T-helper 17 cell (primary cell): ENCODE measurements around the gene PTPMT1. TPM values are rescaled to one million over a fixed set of nuclear protein-coding genes. Genes with fewer than 3 reads are reported as not detected.
"Not testable (repeated sequence)": the region's sequence is repeated elsewhere in the genome, so short reads cannot be mapped to it uniquely, and the experiment has no call there.

Experiments used
- ATAC-seq: fragments of 150-1000 bp; cut with Tn5 transposase; 2 replicates; pipeline ENCODE4 v1.10.0; 2021; ENCODE audit warnings: mild to moderate bottlenecking, moderate library complexity
- DNase-seq, 3 donors: peaks; one replicate each; pipeline versions ENCODE4 v3.0.0 to v3.0.0-alpha.2; 2020 to 2021
- H3K9me3 ChIP-seq: one replicate; pipeline ENCODE4 v1.7.0; 2013; ENCODE audit warnings: low read length, mild to moderate bottlenecking; ENCODE audit not compliant: control insufficient read depth, poor library complexity, severe bottlenecking
- H3K27ac Mint-ChIP-seq: one replicate; pipeline ENCODE4 v1.8.0; 2022; ENCODE audit warnings: mild to moderate bottlenecking, moderate library complexity, mixed read lengths
- H3K27me3 Mint-ChIP-seq: one replicate; pipeline ENCODE4 v1.8.0; 2022; ENCODE audit warnings: mixed read lengths
- H3K36me3 Mint-ChIP-seq: one replicate; pipeline ENCODE4 v1.8.0; 2022; ENCODE audit warnings: low read depth, mixed read lengths
- H3K4me1 Mint-ChIP-seq: one replicate; pipeline ENCODE4 v1.8.0; 2022; ENCODE audit warnings: mild to moderate bottlenecking, mixed read lengths
- H3K4me3 Mint-ChIP-seq: one replicate; pipeline ENCODE4 v1.8.0; 2022; ENCODE audit warnings: mild to moderate bottlenecking, moderate library complexity, mixed read lengths
- total RNA-seq, 4 donors: library from RNA in 2 of 4; stranded (reverse) in 2 of 4; gene quantifications; one replicate each; pipeline ENCODE4 v1.2.3 and lab custom pipeline; 2022 to 2026

The PTPMT1 gene
- total RNA-seq, 2 donors from 2014 or later: 19.2 to 23.8 TPM

DNA sequence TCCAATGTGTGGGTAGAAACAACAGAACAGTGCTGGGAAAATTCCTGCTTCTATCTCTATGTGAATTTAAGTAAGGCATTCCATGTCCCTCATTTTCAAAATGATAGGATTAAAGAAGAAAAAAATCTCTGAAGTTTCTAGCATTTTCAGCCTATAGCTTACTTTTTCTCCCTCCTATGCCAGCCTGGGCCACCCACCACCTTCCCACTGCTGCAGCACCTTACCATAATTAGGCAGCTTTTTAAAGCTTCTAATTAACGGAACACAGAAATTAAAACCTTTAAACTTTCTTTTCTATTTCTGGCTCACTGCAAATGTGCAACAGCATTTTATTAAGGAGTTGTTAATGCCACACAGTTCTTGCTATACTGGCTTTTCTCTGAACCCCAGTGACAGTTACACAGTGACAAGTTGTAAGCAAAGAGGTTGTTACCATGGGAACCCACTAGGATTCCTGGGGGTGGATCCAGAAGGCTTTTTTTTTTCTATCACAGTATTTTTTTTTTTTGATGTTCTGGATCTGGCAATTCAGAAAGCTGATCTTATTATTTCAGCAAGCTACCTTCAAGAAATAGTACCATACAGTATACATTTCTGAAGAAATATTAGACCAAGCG lies 32.7 kb upstream of the PTPMT1 start:
- H3K9me3 ChIP-seq: no peaks in the 10 kb centered on the region
- H3K27me3 Mint-ChIP-seq: no peaks in the 10 kb centered on the region
- H3K27ac Mint-ChIP-seq: peak overlapping the region; percentile 86
- no peak overlapping the region for H3K4me3 Mint-ChIP-seq
- H3K36me3 Mint-ChIP-seq: no peaks in the 10 kb centered on the region
- H3K4me1 Mint-ChIP-seq: peaks cover 26% of the 10 kb centered on the region
- no peak for ATAC-seq
- no peak for DNase-seq

DNA sequence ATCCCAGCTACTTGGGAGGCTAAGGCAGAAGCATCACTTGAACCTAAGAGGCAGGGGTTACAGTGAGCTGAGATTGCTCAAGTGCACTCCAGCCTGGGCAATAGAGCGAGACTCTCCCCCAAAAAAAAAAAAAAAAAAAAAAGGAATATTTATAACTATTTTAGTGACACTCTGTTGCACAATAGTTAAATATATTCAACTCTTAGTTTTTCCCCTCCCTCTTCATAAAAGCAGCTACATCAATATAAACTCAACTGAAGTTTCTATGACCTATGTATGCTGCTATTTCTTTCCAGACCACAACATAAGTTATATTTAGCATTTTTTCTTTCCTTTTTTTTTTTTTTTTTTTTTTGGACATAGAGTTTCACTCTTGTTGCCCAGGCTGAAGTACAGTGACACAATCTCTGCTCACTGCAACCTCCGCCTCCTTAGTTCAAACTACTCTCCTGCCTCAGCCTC lies 31.7 kb upstream of the PTPMT1 start:
- Mint-ChIP-seq H3K27me3 (no peaks in the 10 kb centered on the region), H3K27ac (peak overlapping the region; percentile 86), H3K4me1 (peaks cover 25% of the 10 kb centered on the region), H3K4me3 (no peak overlapping the region), H3K36me3 (no peaks in the 10 kb centered on the region)
- ATAC-seq (no peak), DNase-seq (no peak)
- H3K9me3 ChIP-seq: no peaks in the 10 kb centered on the region

DNA sequence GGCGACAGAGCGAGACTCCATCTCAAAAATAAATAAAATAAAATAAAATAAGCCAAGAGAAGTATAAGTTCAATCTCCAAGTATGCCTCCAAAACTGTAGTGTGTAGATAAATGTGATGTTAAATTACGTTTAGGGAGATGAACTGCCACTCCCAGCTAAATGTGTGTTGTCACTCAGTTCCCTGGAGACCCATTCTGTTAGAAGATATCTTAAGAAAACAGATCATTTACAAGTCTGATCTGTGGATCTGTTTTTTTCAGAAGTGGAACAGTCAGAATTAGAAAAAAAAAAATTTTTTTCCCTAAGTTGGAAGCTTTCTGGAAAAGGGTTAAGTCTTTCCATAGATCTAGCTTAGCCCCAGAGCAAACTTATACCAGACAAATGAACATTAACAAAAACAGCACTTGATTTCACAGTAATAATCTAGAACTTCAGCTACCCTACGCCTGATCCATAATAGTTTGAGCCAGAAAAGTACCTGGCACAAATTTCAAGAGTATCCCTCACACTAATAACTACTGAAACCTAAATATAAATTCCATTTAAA lies 30.6 kb upstream of the PTPMT1 start:
- H3K4me3 Mint-ChIP-seq: no peak overlapping the region
- peaks cover 28% of the 10 kb centered on the region for H3K4me1 Mint-ChIP-seq
- H3K27me3 Mint-ChIP-seq: no peaks in the 10 kb centered on the region
- H3K36me3 Mint-ChIP-seq: no peaks in the 10 kb centered on the region
- H3K27ac Mint-ChIP-seq: no peak overlapping the region
- no peak for DNase-seq
- H3K9me3 ChIP-seq: no peaks in the 10 kb centered on the region
- no peak for ATAC-seq

DNA sequence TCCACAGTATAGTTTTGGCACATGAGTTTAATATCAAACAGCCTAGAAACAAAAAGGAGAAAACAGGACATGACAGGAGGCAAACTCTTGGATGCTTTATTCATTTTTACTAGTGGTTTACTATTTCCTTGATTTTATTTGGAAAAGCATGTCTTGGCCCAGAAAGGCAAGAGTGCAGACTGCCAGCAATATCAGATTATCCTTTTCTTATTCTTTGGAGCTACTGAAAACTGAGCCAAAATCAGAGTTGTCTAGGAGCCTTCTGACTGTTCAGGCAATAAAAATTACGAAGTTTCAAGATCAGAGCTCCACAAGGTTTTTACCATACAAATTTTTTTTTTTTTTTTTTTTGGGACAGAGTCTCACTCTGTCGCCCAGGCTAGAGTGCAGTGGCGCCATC lies 28.5 kb upstream of the PTPMT1 start:
- peaks cover 36% of the 10 kb centered on the region for H3K4me1 Mint-ChIP-seq
- peak overlapping the region; percentile 43 for H3K27ac Mint-ChIP-seq
- H3K36me3 Mint-ChIP-seq: no peaks in the 10 kb centered on the region
- no peaks in the 10 kb centered on the region for H3K9me3 ChIP-seq
- no peaks in the 10 kb centered on the region for H3K27me3 Mint-ChIP-seq
- H3K4me3 Mint-ChIP-seq: no peak overlapping the region
- ATAC-seq (no peak), DNase-seq (no peak)

DNA sequence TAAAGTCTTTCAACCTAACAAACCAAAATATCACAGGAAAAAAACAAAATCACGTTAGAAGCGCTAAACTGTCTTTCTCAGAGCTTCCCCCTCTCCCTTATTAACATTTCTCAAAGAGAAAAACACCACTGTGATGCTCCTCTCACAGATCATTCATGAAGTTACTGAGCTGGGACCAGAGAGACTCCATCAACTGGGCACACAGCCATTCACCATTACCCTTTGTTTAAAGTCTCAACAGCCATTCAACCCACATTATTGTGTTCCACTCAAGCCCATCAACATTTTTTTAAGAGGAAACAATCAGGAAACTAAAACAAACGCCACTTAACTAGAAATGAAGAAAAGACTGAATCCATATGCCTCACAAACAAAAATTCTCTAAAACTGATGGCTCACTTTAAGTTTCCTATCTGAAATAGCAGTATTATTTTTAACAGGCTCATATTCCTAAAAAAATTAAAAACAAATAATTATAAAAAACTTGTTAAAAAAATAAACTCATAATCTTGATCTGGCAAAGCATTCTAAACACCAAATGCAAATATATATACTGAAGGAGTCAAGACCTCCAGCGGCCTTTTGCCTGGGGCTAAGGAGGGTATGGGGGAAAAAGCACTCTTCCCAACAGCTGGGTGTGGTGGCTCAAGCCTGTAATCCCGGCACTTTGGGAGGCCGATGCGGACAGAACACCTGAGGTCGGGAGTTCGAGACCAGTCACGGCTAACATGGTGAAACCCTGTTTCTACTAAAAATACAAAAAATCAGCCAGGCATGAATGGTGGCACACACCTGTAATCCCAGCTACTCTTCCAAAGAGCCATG lies 26.4 kb upstream of the PTPMT1 start:
- H3K9me3 ChIP-seq: no peaks in the 10 kb centered on the region
- H3K4me1 Mint-ChIP-seq: peaks cover 38% of the 10 kb centered on the region
- peak overlapping the region; percentile 65 for H3K4me3 Mint-ChIP-seq
- DNase-seq (no peak), ATAC-seq (no peak)
- H3K27me3 Mint-ChIP-seq: no peaks in the 10 kb centered on the region
- no peaks in the 10 kb centered on the region for H3K36me3 Mint-ChIP-seq
- H3K27ac Mint-ChIP-seq: peak overlapping the region; percentile 89

DNA sequence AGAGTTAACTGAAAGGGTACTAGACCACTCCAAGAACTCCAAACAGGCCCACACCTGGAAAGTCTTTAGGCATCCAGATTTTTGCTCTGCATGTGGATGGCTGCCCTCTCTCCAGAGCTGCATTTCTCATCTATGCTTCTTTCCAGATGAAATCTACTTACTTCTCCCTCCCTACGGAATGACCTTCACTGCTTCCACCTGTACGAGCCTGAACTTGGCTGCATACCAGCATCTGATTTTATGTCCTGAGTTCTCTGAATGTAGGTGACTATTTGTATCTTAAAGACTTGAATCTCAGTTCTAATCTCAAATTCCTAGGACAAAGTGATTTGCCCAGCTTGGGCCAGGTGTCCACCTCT lies 25.7 kb upstream of the PTPMT1 start:
- ATAC-seq (no peak), DNase-seq (no peak)
- H3K36me3 Mint-ChIP-seq: no peaks in the 10 kb centered on the region
- peaks cover 43% of the 10 kb centered on the region for H3K4me1 Mint-ChIP-seq
- no peaks in the 10 kb centered on the region for H3K27me3 Mint-ChIP-seq
- no peaks in the 10 kb centered on the region for H3K9me3 ChIP-seq
- H3K27ac Mint-ChIP-seq: peak overlapping the region; percentile 89
- H3K4me3 Mint-ChIP-seq: no peak overlapping the region

DNA sequence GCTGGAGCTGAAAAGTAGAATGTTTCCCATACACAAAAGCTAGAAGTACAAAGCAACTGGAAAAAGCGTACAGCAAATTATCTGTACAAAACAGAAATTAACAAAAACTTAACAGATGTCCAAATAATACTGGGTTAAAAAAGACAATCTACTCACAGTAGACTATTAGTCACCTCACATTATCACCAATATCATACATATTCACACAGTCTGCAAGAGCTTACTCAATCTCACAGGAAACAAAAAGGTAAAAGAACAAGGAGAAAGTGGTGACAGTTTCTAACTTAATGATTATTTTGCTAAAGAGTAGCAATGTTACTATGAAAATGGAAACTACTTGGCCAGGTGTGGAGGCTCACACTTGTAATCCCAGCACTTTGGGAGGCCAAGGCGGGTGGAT lies 24.3 kb upstream of the PTPMT1 start:
- no peaks in the 10 kb centered on the region for H3K9me3 ChIP-seq
- peak overlapping the region; percentile 89 for H3K27ac Mint-ChIP-seq
- H3K36me3 Mint-ChIP-seq: no peaks in the 10 kb centered on the region
- no peaks in the 10 kb centered on the region for H3K27me3 Mint-ChIP-seq
- ATAC-seq (no peak), DNase-seq (no peak)
- peak overlapping the region; percentile 80 for H3K4me3 Mint-ChIP-seq
- peaks cover 38% of the 10 kb centered on the region for H3K4me1 Mint-ChIP-seq

DNA sequence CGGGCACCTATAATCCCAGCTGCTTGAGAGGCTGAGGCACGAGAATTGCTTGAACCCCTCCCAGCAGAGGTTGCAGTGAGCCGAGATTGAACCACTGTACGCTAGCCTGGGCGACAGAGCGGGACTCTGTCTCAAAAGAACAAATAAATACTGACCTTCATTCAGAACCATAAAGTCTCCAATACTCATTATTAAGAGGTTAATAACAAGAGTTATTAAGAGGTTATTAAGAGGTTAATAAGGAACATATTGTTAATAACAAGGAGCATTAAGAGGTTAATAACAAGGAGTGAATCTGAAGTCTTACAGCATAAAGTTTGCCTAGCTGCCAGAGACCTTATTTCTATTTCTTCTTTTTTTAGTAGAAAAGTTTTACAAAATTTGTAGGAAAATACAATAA lies 20.1 kb upstream of the PTPMT1 start:
- peaks cover 37% of the 10 kb centered on the region for H3K4me1 Mint-ChIP-seq
- H3K27me3 Mint-ChIP-seq: no peaks in the 10 kb centered on the region
- no peak for ATAC-seq
- H3K9me3 ChIP-seq: no peaks in the 10 kb centered on the region
- H3K4me3 Mint-ChIP-seq: no peak overlapping the region
- no peaks in the 10 kb centered on the region for H3K36me3 Mint-ChIP-seq
- DNase-seq: no peak
- H3K27ac Mint-ChIP-seq: peak overlapping the region; percentile 91

DNA sequence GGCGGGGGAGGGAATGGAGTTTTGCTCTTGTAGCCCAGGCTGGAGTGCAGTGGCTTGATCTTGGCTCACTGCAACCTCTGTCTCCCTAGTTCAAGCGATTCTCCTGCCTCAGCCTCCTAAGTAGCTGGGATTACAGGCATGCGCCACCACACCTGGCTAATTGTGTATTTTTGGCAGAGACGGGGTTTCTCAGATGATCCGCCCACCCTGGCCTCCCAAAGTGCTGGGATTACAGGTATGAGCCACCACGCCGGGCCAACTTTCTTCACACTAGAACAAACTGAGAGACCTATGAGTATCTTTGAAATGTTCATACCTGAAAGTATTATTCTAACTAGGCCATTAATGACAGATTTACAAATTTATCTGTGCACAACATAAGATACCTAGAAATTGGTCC lies 19.1 kb upstream of the PTPMT1 start:
- H3K9me3 ChIP-seq, H3K4me3 Mint-ChIP-seq, DNase-seq, H3K36me3 Mint-ChIP-seq, H3K27ac Mint-ChIP-seq, ATAC-seq, H3K27me3 Mint-ChIP-seq: not testable (repeated sequence)
- peaks cover 37% of the 10 kb centered on the region for H3K4me1 Mint-ChIP-seq

DNA sequence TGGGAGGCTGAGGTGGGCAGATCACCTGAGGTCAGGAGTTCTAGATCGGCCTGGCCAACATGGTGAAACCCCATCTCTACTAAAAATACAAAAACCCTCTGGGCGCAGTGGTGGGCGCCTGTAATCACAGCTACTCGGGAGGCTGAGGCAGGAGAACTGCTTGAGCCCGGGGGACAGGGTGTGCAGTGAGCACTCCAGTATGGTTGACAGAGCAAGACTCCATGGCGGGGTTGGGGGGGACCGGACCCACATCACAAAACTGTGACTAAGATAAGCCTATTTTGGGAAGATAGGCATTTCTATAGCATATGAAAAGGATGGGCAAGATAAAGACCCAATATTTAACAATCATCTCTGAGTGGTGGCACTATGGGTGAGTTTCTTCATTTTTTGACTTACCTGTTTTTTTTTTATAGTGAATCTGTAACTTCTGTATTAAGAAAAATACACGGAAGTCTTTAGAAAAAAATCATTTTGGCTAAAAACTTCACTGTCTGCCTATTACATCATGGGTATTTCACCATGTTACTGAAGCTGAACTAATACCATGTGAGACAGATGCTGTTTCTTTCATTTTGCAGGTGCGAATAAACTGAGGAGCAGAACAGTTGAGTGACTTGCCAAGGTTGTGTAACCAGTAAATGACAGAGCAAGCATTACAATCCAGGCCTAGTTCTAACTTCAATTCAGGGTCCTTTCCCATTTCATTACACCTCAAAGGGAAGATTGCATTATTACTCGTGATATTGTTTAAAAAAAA lies 14.9 kb upstream of the PTPMT1 start:
- Mint-ChIP-seq H3K36me3 (no peaks in the 10 kb centered on the region), H3K27me3 (no peaks in the 10 kb centered on the region), H3K27ac (peak overlapping the region; percentile 97), H3K4me3 (peak overlapping the region; percentile 97), H3K4me1 (peaks cover 39% of the 10 kb centered on the region)
- ATAC-seq (no peak), DNase-seq (no peak)
- no peaks in the 10 kb centered on the region for H3K9me3 ChIP-seq

DNA sequence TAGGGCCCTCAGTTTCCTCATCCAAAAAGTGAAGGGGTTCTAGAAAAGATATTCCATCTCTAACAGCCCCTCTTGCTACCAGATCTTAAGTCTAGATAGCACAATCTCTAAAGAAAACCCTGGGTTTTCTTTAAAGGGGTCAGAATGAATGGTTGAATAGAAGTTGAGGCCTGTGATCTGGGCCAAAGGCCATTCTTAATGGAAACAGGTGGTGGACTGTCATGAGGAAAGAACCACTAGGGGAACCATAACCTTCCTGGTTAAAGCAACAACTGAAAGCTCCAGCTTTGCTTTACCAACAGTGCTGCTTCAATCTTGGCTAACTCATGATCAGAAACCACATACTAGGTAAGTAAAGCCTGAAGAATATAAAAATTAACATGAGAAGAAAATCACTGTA lies 14.3 kb upstream of the PTPMT1 start:
- H3K27me3 Mint-ChIP-seq: no peaks in the 10 kb centered on the region
- no peaks in the 10 kb centered on the region for H3K36me3 Mint-ChIP-seq
- peaks cover 39% of the 10 kb centered on the region for H3K4me1 Mint-ChIP-seq
- DNase-seq (no peak), ATAC-seq (no peak)
- H3K4me3 Mint-ChIP-seq: peak overlapping the region; percentile 97
- peak overlapping the region; percentile 97 for H3K27ac Mint-ChIP-seq
- H3K9me3 ChIP-seq: no peaks in the 10 kb centered on the region

DNA sequence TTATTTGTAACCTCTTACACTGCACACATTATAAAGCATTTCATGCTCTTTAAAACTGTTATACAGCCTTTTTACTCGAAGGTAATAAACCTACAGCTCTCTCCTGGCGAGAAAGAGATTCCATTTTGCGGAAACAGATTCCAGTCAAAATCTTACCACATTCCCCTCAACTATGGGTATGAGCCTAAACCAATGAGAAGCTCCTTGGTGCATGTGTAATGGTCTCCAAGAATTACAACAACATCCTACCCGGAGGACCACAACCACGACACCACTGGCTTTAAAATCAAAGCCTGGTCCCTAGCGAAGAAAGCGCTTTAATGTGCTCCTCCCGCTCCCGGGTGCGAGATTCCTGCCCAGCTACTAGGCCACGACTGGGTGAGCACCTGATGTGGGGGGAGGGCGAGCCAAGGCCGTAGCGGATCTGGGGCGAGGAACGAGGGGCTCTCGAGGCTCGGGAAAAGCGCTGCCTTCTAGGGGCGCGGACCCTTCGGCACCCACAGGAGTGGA lies 13.3 kb upstream of the PTPMT1 start:
- H3K36me3 Mint-ChIP-seq: no peaks in the 10 kb centered on the region
- H3K4me1 Mint-ChIP-seq: peaks cover 37% of the 10 kb centered on the region
- DNase-seq (no peak), ATAC-seq (no peak)
- peak overlapping the region; percentile 97 for H3K27ac Mint-ChIP-seq
- H3K27me3 Mint-ChIP-seq: no peaks in the 10 kb centered on the region
- H3K9me3 ChIP-seq: no peaks in the 10 kb centered on the region
- H3K4me3 Mint-ChIP-seq: peak overlapping the region; percentile 97
